GM23338 (cell line): ENCODE results near the gene RTN3.

Source experiments
- CREB1 ChIP-seq: fragments of 250-450 bp; sonication (Bioruptor Pico); IDR thresholded peaks from 2 replicates; pipeline ENCODE4 v1.5.0; 2020; ENCODE audit warnings: low read depth, mild to moderate bottlenecking, moderate library complexity
- CTCF ChIP-seq, 2 experiments: fragments of 200-600 bp in 1 of 2; sonication (generic) in 1 of 2; conservative IDR thresholded peaks; 2 replicates each; pipeline versions ENCODE4 v1.5.1 to v1.6.1; 2016 to 2017; ENCODE audit warnings: antibody characterized with exemption in 2 of 2, low read depth in 2 of 2, mild to moderate bottlenecking in 2 of 2, moderate library complexity in 1 of 2
- ETS1 ChIP-seq: IDR thresholded peaks from 2 replicates; pipeline ENCODE4 v1.6.1; 2016; ENCODE audit warnings: antibody characterized with exemption
- EZH2 ChIP-seq: fragments of 200-600 bp; sonication (generic); IDR thresholded peaks from one replicate; pipeline ENCODE4 v1.8.0; 2017; ENCODE audit warnings: antibody characterized with exemption, mild to moderate bottlenecking, low read depth; ENCODE audit not compliant: unreplicated experiment
- EZH2phosphoT487 ChIP-seq: fragments of 200-600 bp; sonication (generic); IDR thresholded peaks from one replicate; pipeline ENCODE4 v1.8.1; 2018; ENCODE audit warnings: antibody characterized with exemption; ENCODE audit not compliant: unreplicated experiment
- JUNB ChIP-seq: IDR thresholded peaks from one replicate; pipeline ENCODE4 v1.6.1; 2016; ENCODE audit warnings: antibody characterized with exemption; ENCODE audit not compliant: unreplicated experiment
- NANOG ChIP-seq: IDR thresholded peaks from 2 replicates; pipeline ENCODE4 v1.6.1; 2016; ENCODE audit warnings: antibody characterized with exemption, borderline replicate concordance
- POLR2AphosphoS5 ChIP-seq: IDR thresholded peaks from 2 replicates; pipeline ENCODE4 v1.6.1; 2016; ENCODE audit warnings: antibody characterized with exemption, low read depth
- STAT1 ChIP-seq: IDR thresholded peaks from one replicate; pipeline ENCODE4 v1.6.1; 2016; ENCODE audit warnings: antibody characterized with exemption; ENCODE audit not compliant: unreplicated experiment
- ZNF114 ChIP-seq: fragments of 250-450 bp; sonication (Bioruptor Pico); IDR thresholded peaks from 2 replicates; pipeline ENCODE4 v1.5.0; 2020; ENCODE audit warnings: mild to moderate bottlenecking, moderate library complexity
- ZNF331 ChIP-seq: fragments of 250-450 bp; sonication (Bioruptor Pico); IDR thresholded peaks from 2 replicates; pipeline ENCODE4 v1.5.0; 2020; ENCODE audit warnings: low read depth, mild to moderate bottlenecking, moderate library complexity
- ZNF462 ChIP-seq: fragments of 250-450 bp; sonication (Bioruptor Pico); IDR thresholded peaks from 2 replicates; pipeline ENCODE4 v1.5.0; 2020; ENCODE audit warnings: mild to moderate bottlenecking, moderate library complexity
- TF ChIP-seq, protein P1 (sequence below): IDR thresholded peaks from one replicate; pipeline ENCODE4 v1.6.1; 2018; ENCODE audit warnings: antibody characterized with exemption; ENCODE audit not compliant: unreplicated experiment

- TF ChIP-seq CTCF (conservative IDR thresholded peaks at IDR 0.05; ENCODE audit: low read depth in 2 of 2): no peak
- TF ChIP-seq EZH2: no peak
- TF ChIP-seq POLR2AphosphoS5: no peak
- TF ChIP-seq, protein P1, sequence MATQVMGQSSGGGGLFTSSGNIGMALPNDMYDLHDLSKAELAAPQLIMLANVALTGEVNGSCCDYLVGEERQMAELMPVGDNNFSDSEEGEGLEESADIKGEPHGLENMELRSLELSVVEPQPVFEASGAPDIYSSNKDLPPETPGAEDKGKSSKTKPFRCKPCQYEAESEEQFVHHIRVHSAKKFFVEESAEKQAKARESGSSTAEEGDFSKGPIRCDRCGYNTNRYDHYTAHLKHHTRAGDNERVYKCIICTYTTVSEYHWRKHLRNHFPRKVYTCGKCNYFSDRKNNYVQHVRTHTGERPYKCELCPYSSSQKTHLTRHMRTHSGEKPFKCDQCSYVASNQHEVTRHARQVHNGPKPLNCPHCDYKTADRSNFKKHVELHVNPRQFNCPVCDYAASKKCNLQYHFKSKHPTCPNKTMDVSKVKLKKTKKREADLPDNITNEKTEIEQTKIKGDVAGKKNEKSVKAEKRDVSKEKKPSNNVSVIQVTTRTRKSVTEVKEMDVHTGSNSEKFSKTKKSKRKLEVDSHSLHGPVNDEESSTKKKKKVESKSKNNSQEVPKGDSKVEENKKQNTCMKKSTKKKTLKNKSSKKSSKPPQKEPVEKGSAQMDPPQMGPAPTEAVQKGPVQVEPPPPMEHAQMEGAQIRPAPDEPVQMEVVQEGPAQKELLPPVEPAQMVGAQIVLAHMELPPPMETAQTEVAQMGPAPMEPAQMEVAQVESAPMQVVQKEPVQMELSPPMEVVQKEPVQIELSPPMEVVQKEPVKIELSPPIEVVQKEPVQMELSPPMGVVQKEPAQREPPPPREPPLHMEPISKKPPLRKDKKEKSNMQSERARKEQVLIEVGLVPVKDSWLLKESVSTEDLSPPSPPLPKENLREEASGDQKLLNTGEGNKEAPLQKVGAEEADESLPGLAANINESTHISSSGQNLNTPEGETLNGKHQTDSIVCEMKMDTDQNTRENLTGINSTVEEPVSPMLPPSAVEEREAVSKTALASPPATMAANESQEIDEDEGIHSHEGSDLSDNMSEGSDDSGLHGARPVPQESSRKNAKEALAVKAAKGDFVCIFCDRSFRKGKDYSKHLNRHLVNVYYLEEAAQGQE: no peak
- TF ChIP-seq ZNF331: no peak
- no peak for TF ChIP-seq JUNB
- TF ChIP-seq CREB1 (CRISPR knock-in tag): no peak
- TF ChIP-seq ETS1: no peak
- no peak for TF ChIP-seq ZNF114
- no peak for TF ChIP-seq EZH2phosphoT487
- TF ChIP-seq NANOG: no peak
- TF ChIP-seq STAT1: no peak
- no peak for TF ChIP-seq ZNF462 (CRISPR knock-in tag)
Measured at GRCh38 chr11:63663809-63664208, 17.5 kb upstream of the RTN3 start.
